C4-2B (cell line): ENCODE measurements around the gene ADGRG6.

Experiments used
- H3K27ac ChIP-seq: fragments of 450-650 bp; 2 replicates; pipeline ENCODE4 v1.5.1; 2017
- ZFX ChIP-seq: fragments of 450-650 bp; IDR thresholded peaks from 2 replicates; pipeline ENCODE4 v1.6.1; 2017
- TF ChIP-seq, protein P1 (sequence below): fragments of 450-650 bp; conservative IDR thresholded peaks from 2 replicates; pipeline ENCODE4 v1.5.1; 2017; ENCODE audit warnings: mild to moderate bottlenecking

ADGRG6 gene

DNA sequence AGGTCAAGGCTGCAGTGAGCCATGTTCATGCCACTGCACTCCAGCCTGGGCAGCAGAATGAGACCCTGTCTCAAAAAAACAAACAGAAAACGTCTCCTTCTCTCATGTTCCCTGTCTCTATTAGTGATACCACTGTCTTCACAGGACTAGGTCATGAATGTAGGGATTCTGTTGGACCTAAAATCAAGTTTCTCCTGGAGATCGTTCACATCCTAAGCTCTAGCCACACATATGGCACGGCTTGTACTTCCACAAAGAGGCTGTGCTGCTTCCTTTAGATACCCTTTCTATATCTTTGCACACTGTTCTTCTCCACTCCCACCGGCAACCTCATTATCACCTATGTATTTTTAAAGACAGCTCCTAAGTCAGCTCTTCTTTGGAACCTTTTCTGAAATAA, 96.5 kb downstream of the ADGRG6 start:
- TF ChIP-seq, protein P1, sequence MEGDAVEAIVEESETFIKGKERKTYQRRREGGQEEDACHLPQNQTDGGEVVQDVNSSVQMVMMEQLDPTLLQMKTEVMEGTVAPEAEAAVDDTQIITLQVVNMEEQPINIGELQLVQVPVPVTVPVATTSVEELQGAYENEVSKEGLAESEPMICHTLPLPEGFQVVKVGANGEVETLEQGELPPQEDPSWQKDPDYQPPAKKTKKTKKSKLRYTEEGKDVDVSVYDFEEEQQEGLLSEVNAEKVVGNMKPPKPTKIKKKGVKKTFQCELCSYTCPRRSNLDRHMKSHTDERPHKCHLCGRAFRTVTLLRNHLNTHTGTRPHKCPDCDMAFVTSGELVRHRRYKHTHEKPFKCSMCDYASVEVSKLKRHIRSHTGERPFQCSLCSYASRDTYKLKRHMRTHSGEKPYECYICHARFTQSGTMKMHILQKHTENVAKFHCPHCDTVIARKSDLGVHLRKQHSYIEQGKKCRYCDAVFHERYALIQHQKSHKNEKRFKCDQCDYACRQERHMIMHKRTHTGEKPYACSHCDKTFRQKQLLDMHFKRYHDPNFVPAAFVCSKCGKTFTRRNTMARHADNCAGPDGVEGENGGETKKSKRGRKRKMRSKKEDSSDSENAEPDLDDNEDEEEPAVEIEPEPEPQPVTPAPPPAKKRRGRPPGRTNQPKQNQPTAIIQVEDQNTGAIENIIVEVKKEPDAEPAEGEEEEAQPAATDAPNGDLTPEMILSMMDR = no peak
- TF ChIP-seq ZFX = no peak
- no peak overlapping the region for H3K27ac ChIP-seq

GRCh38 chr6:142399739-142400138, 97.9 kb downstream of the ADGRG6 start:
- TF ChIP-seq, protein P1 = no peak
- no peak for TF ChIP-seq ZFX
- H3K27ac ChIP-seq = no peak overlapping the region

DNA sequence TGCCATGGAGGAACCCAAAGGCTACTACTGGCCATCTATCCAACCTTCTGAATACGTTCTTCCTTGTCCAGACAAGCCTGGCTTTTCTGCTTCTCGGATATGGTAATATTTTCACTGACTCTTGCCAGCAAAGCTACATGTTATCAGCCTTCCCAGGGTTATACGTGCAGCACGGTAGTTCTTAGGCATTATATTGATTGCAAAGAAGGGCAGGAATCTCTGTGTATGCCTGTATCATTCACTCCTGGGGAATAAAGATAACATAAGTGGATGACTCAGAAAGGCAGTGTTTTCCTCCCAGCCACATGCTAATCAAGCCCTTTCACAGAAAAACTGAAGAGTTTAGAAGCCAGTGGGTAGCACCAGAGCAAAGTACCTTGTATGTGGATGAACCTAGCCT, 98.7 kb downstream of the ADGRG6 start:
- no peak overlapping the region for H3K27ac ChIP-seq
- no peak for TF ChIP-seq ZFX
- TF ChIP-seq, protein P1 = no peak

DNA sequence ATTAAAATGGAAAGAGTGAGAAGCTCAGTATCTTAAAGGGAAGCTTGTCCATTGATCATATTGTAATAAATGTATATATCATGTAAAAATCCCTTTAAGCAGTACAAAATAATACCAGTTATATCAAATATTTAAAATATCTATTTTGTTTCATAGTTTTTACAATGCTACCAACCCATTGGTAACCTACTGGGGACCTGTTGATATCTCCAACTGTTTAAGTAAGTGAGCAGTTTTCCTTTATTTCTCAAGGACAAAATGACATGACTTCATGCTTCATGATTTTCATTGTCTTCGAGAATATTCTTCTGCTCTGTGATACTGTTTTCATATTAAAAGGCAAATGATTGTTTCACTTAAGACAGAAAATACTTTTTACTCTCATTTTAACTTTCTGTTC, 100.0 kb downstream of the ADGRG6 start:
- TF ChIP-seq, protein P1 = no peak
- TF ChIP-seq ZFX = no peak

GRCh38 chr6:142404751-142405150, 102.9 kb downstream of the ADGRG6 start:
- TF ChIP-seq ZFX = no peak
- TF ChIP-seq, protein P1 = no peak
- no peak overlapping the region for H3K27ac ChIP-seq

More for the DNA sequence above, 100.0 kb downstream of the ADGRG6 start:
- H3K27ac ChIP-seq = no peak overlapping the region

- no peak overlapping the region for H3K27ac ChIP-seq
- TF ChIP-seq, protein P1 = no peak
- no peak for TF ChIP-seq ZFX
Measured at GRCh38 chr6:142406131-142406530, 104.3 kb downstream of the ADGRG6 start.

- no peak for TF ChIP-seq ZFX
- TF ChIP-seq, protein P1 = no peak
- H3K27ac ChIP-seq = no peak overlapping the region
Measured at GRCh38 chr6:142407685-142408273, 106.0 kb downstream of the ADGRG6 start.
